Rectal smooth muscle tissue (tissue), 1 donor: ENCODE data around the gene RPE.

Source experiments
- H3K27ac ChIP-seq: one replicate; pipeline ENCODE4 v1.7.0; 2013; ENCODE audit warnings: low read depth, low read length, inconsistent platforms
- H3K27me3 ChIP-seq: one replicate; pipeline ENCODE4 v1.7.0; 2013; ENCODE audit warnings: low read length; ENCODE audit not compliant: control insufficient read depth, insufficient read depth
- H3K36me3 ChIP-seq: one replicate; pipeline ENCODE4 v1.7.0; 2013; ENCODE audit warnings: low read length; ENCODE audit not compliant: control insufficient read depth, insufficient read depth
- H3K4me1 ChIP-seq: one replicate; pipeline ENCODE4 v1.7.0; 2013; ENCODE audit warnings: low read length; ENCODE audit not compliant: control insufficient read depth, insufficient read depth
- H3K4me3 ChIP-seq: one replicate; pipeline ENCODE4 v1.7.0; 2013; ENCODE audit warnings: low read length
- H3K9ac ChIP-seq: one replicate; pipeline ENCODE4 v1.7.0; 2013; ENCODE audit warnings: low read length

Gene RPE

GRCh38 chr2:209977386-209978239 is 24.8 kb upstream of the RPE start:
- Histone ChIP-seq H3K4me1 (no peaks in the 10 kb centered on the region), H3K36me3 (no peaks in the 10 kb centered on the region), H3K4me3 (no peak overlapping the region), H3K9ac (no peak overlapping the region), H3K27me3 (no peaks in the 10 kb centered on the region), H3K27ac (no peak overlapping the region)

GRCh38 chr2:209984291-209984690 is 18.1 kb upstream of the RPE start:
- Histone ChIP-seq H3K27ac (no peak overlapping the region), H3K36me3 (no peaks in the 10 kb centered on the region), H3K4me3 (no peak overlapping the region), H3K4me1 (no peaks in the 10 kb centered on the region), H3K27me3 (no peaks in the 10 kb centered on the region), H3K9ac (no peak overlapping the region)

- Histone ChIP-seq H3K9ac (no peak overlapping the region), H3K4me3 (no peak overlapping the region), H3K27ac (no peak overlapping the region), H3K36me3 (no peaks in the 10 kb centered on the region), H3K27me3 (peaks cover 3% of the 10 kb centered on the region), H3K4me1 (no peaks in the 10 kb centered on the region)
Observed at GRCh38 chr2:209985874-209986273, 16.6 kb upstream of the RPE start.

- Histone ChIP-seq H3K27me3 (peaks cover 3% of the 10 kb centered on the region), H3K36me3 (no peaks in the 10 kb centered on the region), H3K4me3 (no peak overlapping the region), H3K27ac (no peak overlapping the region), H3K9ac (no peak overlapping the region), H3K4me1 (no peaks in the 10 kb centered on the region)
Observed at GRCh38 chr2:209986415-209986814, 16.0 kb upstream of the RPE start.

- Histone ChIP-seq H3K36me3 (no peaks in the 10 kb centered on the region), H3K27ac (no peak overlapping the region), H3K4me3 (no peak overlapping the region), H3K9ac (no peak overlapping the region), H3K4me1 (no peaks in the 10 kb centered on the region), H3K27me3 (peaks cover 3% of the 10 kb centered on the region)
Observed at GRCh38 chr2:209988010-209988409, 14.4 kb upstream of the RPE start.

GRCh38 chr2:209990838-209991237 is 11.6 kb upstream of the RPE start:
- Histone ChIP-seq H3K27ac (no peak overlapping the region), H3K9ac (no peak overlapping the region), H3K4me3 (no peak overlapping the region), H3K27me3 (peaks cover 3% of the 10 kb centered on the region), H3K36me3 (no peaks in the 10 kb centered on the region), H3K4me1 (no peaks in the 10 kb centered on the region)

- Histone ChIP-seq H3K9ac (no peak overlapping the region), H3K27me3 (peaks cover 3% of the 10 kb centered on the region), H3K27ac (no peak overlapping the region), H3K4me1 (no peaks in the 10 kb centered on the region), H3K36me3 (no peaks in the 10 kb centered on the region), H3K4me3 (no peak overlapping the region)
Observed at GRCh38 chr2:209993968-209994367, 8.5 kb upstream of the RPE start.

- Histone ChIP-seq H3K36me3 (no peaks in the 10 kb centered on the region), H3K4me1 (peaks cover 5% of the 10 kb centered on the region), H3K9ac (no peak overlapping the region), H3K27ac (no peak overlapping the region), H3K27me3 (no peaks in the 10 kb centered on the region), H3K4me3 (no peak overlapping the region)
Observed at GRCh38 chr2:209998596-209998995, 3.8 kb upstream of the RPE start.

- Histone ChIP-seq H3K4me3 (no peak overlapping the region), H3K27me3 (no peaks in the 10 kb centered on the region), H3K4me1 (peaks cover 17% of the 10 kb centered on the region), H3K36me3 (no peaks in the 10 kb centered on the region), H3K27ac (no peak overlapping the region), H3K9ac (no peak overlapping the region)
Observed at GRCh38 chr2:210000464-210001324, 1.7 kb upstream of the RPE start.

GRCh38 chr2:210003359-210003758 is 921 bp downstream of the RPE start:
- H3K9ac ChIP-seq: peak overlapping the region; percentile 84
- peaks cover 17% of the 10 kb centered on the region for H3K4me1 ChIP-seq
- H3K36me3 ChIP-seq: no peaks in the 10 kb centered on the region
- no peaks in the 10 kb centered on the region for H3K27me3 ChIP-seq
- H3K4me3 ChIP-seq: peak overlapping the region; percentile 95
- no peak overlapping the region for H3K27ac ChIP-seq

- peaks cover 4% of the 10 kb centered on the region for H3K36me3 ChIP-seq
- no peak overlapping the region for H3K27ac ChIP-seq
- H3K27me3 ChIP-seq: no peaks in the 10 kb centered on the region
- H3K4me1 ChIP-seq: peaks cover 17% of the 10 kb centered on the region
- H3K4me3 ChIP-seq: no peak overlapping the region
- H3K9ac ChIP-seq: no peak overlapping the region
Observed at GRCh38 chr2:210004881-210005280, 2.4 kb downstream of the RPE start.

GRCh38 chr2:210007895-210008294 is 5.5 kb downstream of the RPE start:
- no peak overlapping the region for H3K27ac ChIP-seq
- H3K4me1 ChIP-seq: peaks cover 17% of the 10 kb centered on the region
- peaks cover 4% of the 10 kb centered on the region for H3K36me3 ChIP-seq
- no peak overlapping the region for H3K4me3 ChIP-seq
- H3K27me3 ChIP-seq: no peaks in the 10 kb centered on the region
- no peak overlapping the region for H3K9ac ChIP-seq
